ENCODE data around the gene SIT1.

Gene SIT1

GRCh38 chr9:35656348-35656747 lies 5.6 kb upstream of the SIT1 start:
- no peak for DNase-seq (ENCODE audit: low read depth)
- TF ChIP-seq CTCF (IDR thresholded peaks at IDR 0.05; ENCODE audit: low read length, missing control alignments): no peak
- H3K4me3 ChIP-seq (replicated peaks; ENCODE audit: low read depth, low read length): no peak overlapping the region

- H3K4me3 ChIP-seq (replicated peaks; ENCODE audit: low read depth, low read length): no peak overlapping the region
- DNase-seq (ENCODE audit: low read depth): no peak
- no peak for TF ChIP-seq CTCF (IDR thresholded peaks at IDR 0.05; ENCODE audit: low read length, missing control alignments)
Measured at GRCh38 chr9:35653611-35654010, 2.9 kb upstream of the SIT1 start.

GRCh38 chr9:35652829-35653209 lies 2.1 kb upstream of the SIT1 start:
- DNase-seq (ENCODE audit: low read depth): no peak
- TF ChIP-seq CTCF (IDR thresholded peaks at IDR 0.05; ENCODE audit: low read length, missing control alignments): no peak
- no peak overlapping the region for H3K4me3 ChIP-seq (replicated peaks; ENCODE audit: low read depth, low read length)

- peak; percentile 77 for DNase-seq (ENCODE audit: low read depth)
Measured at GRCh38 chr9:35651956-35652828, 1.5 kb upstream of the SIT1 start.

GRCh38 chr9:35649431-35650340 lies 1.0 kb downstream of the SIT1 start:
- no peak for TF ChIP-seq CTCF (IDR thresholded peaks at IDR 0.05; ENCODE audit: low read length, missing control alignments)
- DNase-seq (ENCODE audit: low read depth): peak; percentile 36
- H3K4me3 ChIP-seq (replicated peaks; ENCODE audit: low read depth, low read length): no peak overlapping the region

More at GRCh38 chr9:35651956-35652828, 1.5 kb upstream of the SIT1 start:
- TF ChIP-seq CTCF (IDR thresholded peaks at IDR 0.05; ENCODE audit: low read length, missing control alignments): no peak
- no peak overlapping the region for H3K4me3 ChIP-seq (replicated peaks; ENCODE audit: low read depth, low read length)

GRCh38 chr9:35646533-35647265 lies 4.0 kb downstream of the SIT1 start:
- TF ChIP-seq CTCF (IDR thresholded peaks at IDR 0.05; ENCODE audit: low read length, missing control alignments): peak; percentile 71
- H3K4me3 ChIP-seq (replicated peaks; ENCODE audit: low read depth, low read length): peak overlapping the region; percentile 57
- peak; percentile 90 for DNase-seq (ENCODE audit: low read depth)
